DND-41 (cell line): ENCODE data around the gene LRRC59.

Source experiments
- CTCF ChIP-seq: IDR thresholded peaks from 2 replicates; pipeline ENCODE4 v1.5.1; 2012; ENCODE audit warnings: borderline replicate concordance, low read length, moderate library complexity, mild to moderate bottlenecking; ENCODE audit not compliant: poor library complexity, severe bottlenecking; ENCODE audit errors: extremely low read depth
- EZH2 ChIP-seq: IDR thresholded peaks from 3 replicates; pipeline ENCODE4 v1.6.1; 2012; ENCODE audit warnings: borderline replicate concordance, low read depth, mild to moderate bottlenecking, moderate library complexity, low read length, inconsistent platforms; ENCODE audit not compliant: severe bottlenecking

GRCh38 chr17:50426814-50427787 is 29.8 kb upstream of the LRRC59 start:
- peak; percentile 65 for TF ChIP-seq CTCF
- TF ChIP-seq EZH2: no peak
